ENCODE data around the gene DOCK1.

DNA sequence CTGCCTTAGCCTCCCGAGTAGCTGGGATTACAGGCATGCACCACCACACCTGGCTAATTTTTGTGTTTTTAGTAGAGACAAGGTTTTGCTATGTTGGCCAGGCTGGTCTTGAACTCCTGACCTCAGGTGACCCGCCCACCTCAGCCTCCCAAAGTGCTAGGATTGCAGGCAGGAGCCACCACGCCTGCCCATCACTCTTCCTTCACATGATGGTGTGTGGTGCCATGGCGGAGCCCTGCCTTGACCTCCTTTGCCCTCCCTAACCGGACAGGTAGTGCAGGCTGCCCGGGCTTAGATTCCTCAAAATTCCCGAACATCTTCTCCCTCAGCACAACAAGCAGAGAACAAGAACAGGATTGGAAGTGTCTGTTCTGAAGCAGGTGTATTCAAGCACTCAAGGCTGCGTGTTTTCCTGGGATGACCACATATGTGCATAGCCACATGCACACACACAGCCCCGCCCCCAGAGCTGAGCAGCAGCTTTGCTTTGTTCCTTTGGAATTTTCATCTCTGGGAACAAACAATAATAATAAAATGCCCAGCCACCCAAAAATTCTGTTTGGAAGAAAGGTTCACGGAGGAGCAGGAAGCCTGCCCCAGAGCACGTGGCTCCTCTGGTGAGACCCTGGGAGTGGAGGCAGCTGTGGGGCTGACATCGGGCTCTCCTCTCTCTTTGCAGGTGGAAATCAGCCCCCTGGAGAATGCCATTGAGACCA, 512.6 kb downstream of the DOCK1 start:
- TF ChIP-seq POLR2AphosphoS5 (IDR thresholded peaks at IDR 0.05) (no peak), CTCF (IDR thresholded peaks at IDR 0.05) (no peak), EP300 (IDR thresholded peaks at IDR 0.05) (no peak)
